IMR-90 (cell line): ENCODE measurements around the gene PCDH19. TPM values are rescaled to one million over a fixed set of nuclear protein-coding genes. Genes with fewer than 3 reads are reported as not detected.

Experiments
- ATAC-seq: fragments of 200-7000 bp; cut with Tn5 transposase; 2 replicates; pipeline ENCODE4 v1.9.1; 2020; ENCODE audit warnings: low read depth, mild to moderate bottlenecking, moderate library complexity
- BruUV-seq: library from RNA; stranded (reverse); fragments of 400-500 nt; replicated peaks from 2 replicates; lab custom pipeline; 2021; lab: Mats Ljungman, UMichigan
- CTCF ChIA-PET: fragments of 300-600 bp; formaldehyde crosslinking; extraction: SDS; loops from one replicate; lab custom pipeline; 2021; ENCODE audit warnings: antibody characterized with exemption; lab: Yijun Ruan, JAX
- POLR2A ChIA-PET: fragments of 300-600 bp; sonication (Branson Sonifier 250); formaldehyde crosslinking; loops from one replicate; lab custom pipeline; 2022; ENCODE audit warnings: antibody characterized with exemption; ENCODE audit not compliant: unreplicated experiment; lab: Charles Lee
- DNase-seq: peaks from one replicate; pipeline ENCODE4 v3.0.0; 2013
- H2AFZ ChIP-seq: replicated peaks from 2 replicates; pipeline ENCODE3; 2013; ENCODE audit warnings: low read length, mild to moderate bottlenecking; ENCODE audit not compliant: poor library complexity
- H2AK5ac ChIP-seq: 2 replicates; pipeline ENCODE4 v1.6.1; 2013; ENCODE audit warnings: low read depth, low read length, inconsistent platforms
- H2AK9ac ChIP-seq: replicated peaks from 2 replicates; pipeline ENCODE3; 2013; ENCODE audit warnings: mild to moderate bottlenecking, low read depth, low read length, moderate library complexity; ENCODE audit not compliant: poor library complexity
- H2BK120ac ChIP-seq: 2 replicates; pipeline ENCODE4 v1.6.1; 2013; ENCODE audit warnings: low read depth, low read length, inconsistent platforms
- H2BK15ac ChIP-seq: 3 replicates; pipeline ENCODE4 v1.6.1; 2013; ENCODE audit warnings: low read depth, low read length, inconsistent platforms
- H2BK20ac ChIP-seq: 2 replicates; pipeline ENCODE4 v1.6.1; 2013; ENCODE audit warnings: low read depth, mild to moderate bottlenecking, inconsistent platforms, low read length, moderate library complexity
- H2BK5ac ChIP-seq: 2 replicates; pipeline ENCODE4 v1.6.1; 2013; ENCODE audit warnings: mild to moderate bottlenecking, low read depth, low read length, inconsistent platforms; ENCODE audit not compliant: poor library complexity, severe bottlenecking
- H3K14ac ChIP-seq: replicated peaks from 2 replicates; pipeline ENCODE4 v1.6.1; 2013; ENCODE audit warnings: low read depth, low read length, inconsistent platforms
- H3K18ac ChIP-seq: 2 replicates; pipeline ENCODE4 v1.6.1; 2013; ENCODE audit warnings: low read depth, low read length, control low read depth
- H3K23ac ChIP-seq: 2 replicates; pipeline ENCODE4 v1.6.1; 2013; ENCODE audit warnings: low read depth, low read length, inconsistent platforms
- H3K27ac ChIP-seq: 2 replicates; pipeline ENCODE4 v1.5.1; 2013; ENCODE audit warnings: mild to moderate bottlenecking, control low read depth, low read length; ENCODE audit not compliant: insufficient read depth
- H3K27me3 ChIP-seq: 2 replicates; pipeline ENCODE4 v1.6.1; 2013; ENCODE audit warnings: low read length; ENCODE audit not compliant: control insufficient read depth, insufficient read depth
- H3K36me3 ChIP-seq: 2 replicates; pipeline ENCODE4 v1.6.1; 2013; ENCODE audit warnings: low read length, mixed read lengths; ENCODE audit not compliant: control insufficient read depth, insufficient read depth
- H3K4ac ChIP-seq: 2 replicates; pipeline ENCODE4 v1.6.1; 2013; ENCODE audit warnings: low read depth, low read length, inconsistent platforms
- H3K4me1 ChIP-seq: 2 replicates; pipeline ENCODE4 v1.6.1; 2013; ENCODE audit warnings: low read length, mixed read lengths; ENCODE audit not compliant: control insufficient read depth, insufficient read depth
- H3K4me2 ChIP-seq: 2 replicates; pipeline ENCODE4 v1.6.1; 2013; ENCODE audit warnings: low read depth, mild to moderate bottlenecking, control low read depth, low read length, moderate library complexity
- H3K4me3 ChIP-seq: 2 replicates; pipeline ENCODE4 v1.5.1; 2013; ENCODE audit warnings: low read depth, mild to moderate bottlenecking, control low read depth, low read length, moderate library complexity; ENCODE audit not compliant: insufficient read depth
- H3K56ac ChIP-seq: 2 replicates; pipeline ENCODE4 v1.6.1; 2013; ENCODE audit warnings: low read length, inconsistent platforms; ENCODE audit not compliant: insufficient read depth; ENCODE audit errors: extremely low read depth
- H3K79me1 ChIP-seq, 2 experiments: 2 replicates each; pipeline ENCODE4 v1.6.1; 2013; ENCODE audit warnings: low read length in 2 of 2, inconsistent platforms in 1 of 2, low read depth in 1 of 2
- H3K9ac ChIP-seq: 2 replicates; pipeline ENCODE4 v1.6.1; 2013; ENCODE audit warnings: low read depth, low read length, control low read depth
- H3K9me1 ChIP-seq: 2 replicates; pipeline ENCODE4 v1.6.1; 2013; ENCODE audit warnings: low read length, inconsistent platforms; ENCODE audit not compliant: insufficient read depth
- H3K9me3 ChIP-seq: 2 replicates; pipeline ENCODE4 v1.6.1; 2013; ENCODE audit warnings: low read length; ENCODE audit not compliant: control insufficient read depth, insufficient read depth
- H4K20me1 ChIP-seq: 2 replicates; pipeline ENCODE4 v1.6.1; 2013; ENCODE audit warnings: low read length, inconsistent platforms; ENCODE audit not compliant: insufficient read depth
- H4K5ac ChIP-seq: 2 replicates; pipeline ENCODE4 v1.6.1; 2013; ENCODE audit warnings: mild to moderate bottlenecking, low read depth, low read length, control low read depth
- H4K8ac ChIP-seq, 2 experiments: 2 replicates each; pipeline ENCODE4 v1.6.1; 2013; ENCODE audit warnings: low read depth in 2 of 2, low read length in 2 of 2, control low read depth in 1 of 2, inconsistent platforms in 1 of 2
- H4K91ac ChIP-seq: 2 replicates; pipeline ENCODE4 v1.6.1; 2013; ENCODE audit warnings: low read depth, low read length, inconsistent platforms; ENCODE audit not compliant: insufficient read depth
- BHLHE40 ChIP-seq: fragments of 150-350 bp; IDR thresholded peaks from 2 replicates; pipeline ENCODE4 v1.6.1; 2016; ENCODE audit warnings: mild to moderate bottlenecking, low read depth, low read length
- CEBPB ChIP-seq: IDR thresholded peaks from 2 replicates; pipeline ENCODE4 v1.6.1; 2012; ENCODE audit warnings: low read depth, low read length, improper control_type of control experiment
- ELK1 ChIP-seq: fragments of 150-350 bp; IDR thresholded peaks from 2 replicates; pipeline ENCODE4 v1.6.1; 2016; ENCODE audit warnings: low read depth, mild to moderate bottlenecking, low read length, moderate library complexity, borderline replicate concordance
- FOS ChIP-seq: fragments of 150-350 bp; IDR thresholded peaks from 2 replicates; pipeline ENCODE4 v1.6.1; 2016; ENCODE audit warnings: low read depth, low read length
- MAFK ChIP-seq: IDR thresholded peaks from 2 replicates; pipeline ENCODE4 v1.6.1; 2012; ENCODE audit warnings: low read depth, low read length, improper control_type of control experiment
- MAZ ChIP-seq: IDR thresholded peaks from 2 replicates; pipeline ENCODE4 v1.6.1; 2012; ENCODE audit warnings: low read depth, mild to moderate bottlenecking, low read length, improper control_type of control experiment, moderate library complexity, borderline replicate concordance
- MXI1 ChIP-seq: IDR thresholded peaks from 2 replicates; pipeline ENCODE4 v1.6.1; 2012; ENCODE audit warnings: low read depth, mild to moderate bottlenecking, low read length, moderate library complexity, borderline replicate concordance
- NFE2L2 ChIP-seq: fragments of 150-350 bp; IDR thresholded peaks from 2 replicates; pipeline ENCODE4 v1.6.1; 2016; ENCODE audit warnings: low read depth, mild to moderate bottlenecking, low read length
- POLR2A ChIP-seq: IDR thresholded peaks from 2 replicates; pipeline ENCODE4 v1.6.1; 2012; ENCODE audit warnings: mild to moderate bottlenecking, low read depth, low read length
- RAD21 ChIP-seq: IDR thresholded peaks from 2 replicates; pipeline ENCODE4 v1.6.1; 2012; ENCODE audit warnings: low read length, improper control_type of control experiment
- RCOR1 ChIP-seq: IDR thresholded peaks from 2 replicates; pipeline ENCODE4 v1.6.1; 2012; ENCODE audit warnings: mild to moderate bottlenecking, low read length, improper control_type of control experiment; ENCODE audit not compliant: insufficient replicate concordance
- RFX5 ChIP-seq: IDR thresholded peaks from 2 replicates; pipeline ENCODE4 v1.8.0; 2012; ENCODE audit warnings: low read depth, mild to moderate bottlenecking, low read length, moderate library complexity
- WGBS, 2 experiments: methylation state at CpG; one replicate each; pipeline versions ENCODE4 v1.1.5 to v1.1.7; 2013; ENCODE audit warnings: missing lambda C conversion rate in 2 of 2; ENCODE audit not compliant: insufficient read length in 1 of 2; ENCODE audit errors: extremely low coverage in 2 of 2; 5-methylcytosine and 5-hydroxymethylcytosine counted together
- dilution Hi-C: fragments of 300-500 bp; cut with HindIII; formaldehyde crosslinking; loops from one replicate; pipeline ENCODE4 v1.14.3; 2018; ENCODE audit warnings: low sequenced_read_pairs; ENCODE audit not compliant: unreplicated experiment
- in situ Hi-C: fragments of 300-500 bp; cut with MboI; formaldehyde crosslinking; loops from 3 replicates; pipeline ENCODE4 v1.14.3; 2019; ENCODE audit warnings: low sequenced_read_pairs, inconsistent platforms, mixed read lengths
- intact Hi-C: fragments of 100-400 bp; cut with micrococcal nuclease; formaldehyde crosslinking; loops from 2 replicates; pipeline ENCODE4 v1.10.0; 2022
- polyA plus RNA-seq, 3 experiments: library from polyadenylated mRNA; depleted of rRNA; stranded (reverse); fragments of >200 nt; gene quantifications; 2 replicates each; pipeline ENCODE4 v1.2.3, GENCODE V29; 2012; ENCODE audit warnings: low replicate concordance in 1 of 3
- total RNA-seq: library from RNA; depleted of rRNA; stranded (reverse); fragments of >200 nt; gene quantifications from 2 replicates; pipeline ENCODE4 v1.2.3, GENCODE V29; 2012
- TF ChIP-seq, protein P1 (sequence below): fragments of 150-350 bp; IDR thresholded peaks from 2 replicates; pipeline ENCODE4 v1.6.1; 2017; ENCODE audit warnings: mild to moderate bottlenecking, antibody characterized with exemption, low read length, low read depth

Gene PCDH19
- total and polyA plus RNA-seq, 2 of the 4 experiments (the other 2 are of a cell fraction) = not detected

- Histone ChIP-seq H2BK120ac (no peak overlapping the region), H2AK9ac (no peak overlapping the region), H3K14ac (no peak overlapping the region), H3K4me2 (no peak overlapping the region), H3K4ac (no peak overlapping the region), H2AK5ac (no peak overlapping the region), H3K56ac (no peak overlapping the region), H4K8ac (no peak overlapping the region), H3K9ac (no peak overlapping the region), H4K91ac (no peak overlapping the region), H2BK5ac (no peak overlapping the region), H4K5ac (no peak overlapping the region), H4K20me1 (no peaks in the 10 kb centered on the region), H3K9me1 (no peaks in the 10 kb centered on the region), H3K27me3 (no peaks in the 10 kb centered on the region; the same call in 1 of the 2 replicates), H3K4me3 (no peak overlapping the region), H3K4me1 (no peaks in the 10 kb centered on the region), H3K9me3 (no peaks in the 10 kb centered on the region; the same call in 1 of the 2 replicates), H3K79me1 (no peaks in the 10 kb centered on the region), H3K27ac (no peak overlapping the region), H3K18ac (no peak overlapping the region), H2AFZ (no peak overlapping the region), H2BK15ac (no peak overlapping the region), H3K23ac (no peak overlapping the region), H2BK20ac (no peak overlapping the region), H3K36me3 (no peaks in the 10 kb centered on the region)
- CTCF ChIA-PET = no interaction called here
- no TSS peak for BruUV-seq
- DNase-seq (no peak), ATAC-seq (no peak)
- intact Hi-C loops (no loop called here), in situ Hi-C loops (no loop called here), dilution Hi-C loops (no loop called here)
- WGBS, 2 experiments = no CpG with 5 or more reads among the region's 4 CpGs
- POLR2A ChIA-PET = no interaction called here
- TF ChIP-seq MXI1 = no peak
- TF ChIP-seq MAZ = no peak
- no peak for TF ChIP-seq RCOR1
- TF ChIP-seq MAFK = no peak
- TF ChIP-seq, protein P1, sequence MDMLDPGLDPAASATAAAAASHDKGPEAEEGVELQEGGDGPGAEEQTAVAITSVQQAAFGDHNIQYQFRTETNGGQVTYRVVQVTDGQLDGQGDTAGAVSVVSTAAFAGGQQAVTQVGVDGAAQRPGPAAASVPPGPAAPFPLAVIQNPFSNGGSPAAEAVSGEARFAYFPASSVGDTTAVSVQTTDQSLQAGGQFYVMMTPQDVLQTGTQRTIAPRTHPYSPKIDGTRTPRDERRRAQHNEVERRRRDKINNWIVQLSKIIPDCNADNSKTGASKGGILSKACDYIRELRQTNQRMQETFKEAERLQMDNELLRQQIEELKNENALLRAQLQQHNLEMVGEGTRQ = no peak
- no peak for TF ChIP-seq POLR2A
- TF ChIP-seq BHLHE40 = no peak
- no peak for TF ChIP-seq ELK1
- no peak for TF ChIP-seq FOS
- TF ChIP-seq RAD21 = no peak
- no peak for TF ChIP-seq RFX5
- TF ChIP-seq CEBPB = no peak
- TF ChIP-seq NFE2L2 = no peak
These were observed 161.1 kb downstream of the PCDH19 start for GRCh38 chrX:100248885-100249493.
